ENCODE data around the gene B4GALT4.
A peak's percentile ranks its signal among the peaks of the same experiment; 100 is the strongest.
"Not testable (repeated sequence)": the region's sequence is repeated elsewhere in the genome, so short reads cannot be mapped to it uniquely, and the experiment has no call there.

The B4GALT4 gene, protein sequence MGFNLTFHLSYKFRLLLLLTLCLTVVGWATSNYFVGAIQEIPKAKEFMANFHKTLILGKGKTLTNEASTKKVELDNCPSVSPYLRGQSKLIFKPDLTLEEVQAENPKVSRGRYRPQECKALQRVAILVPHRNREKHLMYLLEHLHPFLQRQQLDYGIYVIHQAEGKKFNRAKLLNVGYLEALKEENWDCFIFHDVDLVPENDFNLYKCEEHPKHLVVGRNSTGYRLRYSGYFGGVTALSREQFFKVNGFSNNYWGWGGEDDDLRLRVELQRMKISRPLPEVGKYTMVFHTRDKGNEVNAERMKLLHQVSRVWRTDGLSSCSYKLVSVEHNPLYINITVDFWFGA

DNA sequence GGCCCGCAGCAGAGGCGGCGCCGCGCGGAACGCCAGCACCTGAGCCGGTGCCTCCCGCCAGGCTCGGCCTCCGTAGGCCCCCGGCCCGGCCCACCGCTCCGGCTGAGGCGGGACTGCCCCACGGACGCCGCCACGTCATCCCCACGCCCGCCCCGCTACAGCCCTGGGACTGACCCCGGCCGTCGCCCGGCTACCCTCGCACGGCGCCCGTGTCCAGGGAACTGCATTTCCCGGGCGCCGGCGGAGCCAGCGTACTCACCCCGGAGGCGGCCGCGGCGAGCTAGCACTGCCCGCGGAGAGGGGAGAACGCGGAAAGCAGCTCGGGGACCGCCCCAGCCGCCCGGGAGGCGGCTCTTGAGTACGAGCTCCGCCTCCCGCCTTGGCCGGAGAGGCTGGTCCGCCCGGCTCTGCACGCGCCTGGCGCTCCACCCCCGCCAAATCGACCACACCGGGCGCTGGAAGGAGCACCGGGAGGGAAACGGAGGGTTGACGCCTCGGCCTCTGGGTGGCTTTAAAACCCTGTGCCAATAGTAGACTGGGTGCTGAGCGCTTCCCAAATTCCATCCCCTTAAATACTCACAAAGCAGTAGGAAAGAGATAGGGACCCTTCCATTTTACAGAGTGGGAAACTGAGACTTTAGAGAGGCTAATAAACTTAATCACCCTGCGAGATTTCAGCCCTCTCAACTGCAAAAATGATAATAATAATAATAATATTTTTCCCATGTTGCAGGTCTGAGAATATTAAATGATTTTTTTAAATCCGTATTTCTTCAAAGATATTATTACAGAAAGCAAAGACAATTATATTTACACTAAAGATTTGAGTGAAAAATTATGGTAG, at the start of gene B4GALT4:
Gene B4GALT4 (minus strand): TSS at position 288 of the 844 bp plus-strand sequence. CDS start 10,779 bp downstream, outside the sequence.
- DNase-seq (ENCODE audit: extremely low read depth in 1 of 2, low read depth in 1 of 2), result peak; percentile 17 to 54

DNA sequence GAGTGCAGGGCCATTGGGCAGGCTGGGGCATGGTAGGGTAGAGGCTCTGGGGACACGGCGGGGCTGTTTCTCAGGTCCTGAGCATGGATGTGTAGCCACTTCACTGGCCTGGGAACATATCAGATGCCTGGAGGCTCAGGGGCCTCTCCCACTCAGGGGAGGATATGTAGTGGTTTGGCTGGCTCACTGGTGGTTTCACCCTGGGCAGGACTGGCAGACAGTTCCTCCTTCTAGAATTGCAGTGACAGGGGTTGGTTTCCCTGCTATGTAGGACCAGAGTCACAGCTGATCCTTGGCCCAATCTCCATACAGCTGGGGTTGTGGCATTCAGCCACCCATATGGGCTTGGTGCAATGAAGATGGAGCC, 48.7 kb upstream of the B4GALT4 start:
- DNase-seq (ENCODE audit: extremely low read depth in 1 of 2, low read depth in 1 of 2), result no peak

DNA sequence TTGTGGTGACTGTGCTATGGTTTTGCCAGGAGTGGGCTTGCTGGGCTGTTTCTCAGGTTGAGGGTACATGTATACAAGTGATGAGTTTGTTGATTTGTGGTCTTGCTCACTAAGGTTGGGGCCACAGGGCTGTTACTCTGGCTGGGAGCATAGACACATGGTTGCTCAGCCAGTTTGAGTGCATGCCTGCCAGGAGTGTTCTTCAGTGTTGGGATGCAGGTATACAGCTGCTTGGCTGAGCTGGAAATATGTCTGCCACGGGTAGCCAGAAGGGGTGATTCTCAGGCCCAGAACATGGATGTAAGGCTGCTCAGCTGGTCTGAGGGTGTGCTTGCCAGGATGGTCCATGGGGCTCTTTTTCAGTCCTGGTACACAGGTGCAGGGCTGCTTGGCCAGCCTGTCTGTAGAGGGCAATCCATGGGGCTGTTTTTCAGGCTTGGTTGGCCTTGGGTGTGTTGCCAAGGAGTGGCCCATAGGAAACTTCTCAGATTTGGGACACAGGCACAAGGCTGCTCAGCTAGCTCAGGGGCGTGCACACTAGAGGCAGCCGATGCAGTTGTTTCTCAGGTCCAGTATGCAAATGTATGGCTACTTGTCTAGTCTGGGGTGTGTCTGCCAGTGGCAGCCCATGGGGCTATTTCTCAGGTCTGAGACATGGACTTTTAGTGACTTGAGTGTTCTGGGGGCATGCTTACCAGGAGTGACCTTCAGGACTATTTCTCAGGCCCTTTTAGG, 48.2 kb upstream of the B4GALT4 start:
- no peak for DNase-seq (ENCODE audit: extremely low read depth in 1 of 2, low read depth in 1 of 2)

DNA sequence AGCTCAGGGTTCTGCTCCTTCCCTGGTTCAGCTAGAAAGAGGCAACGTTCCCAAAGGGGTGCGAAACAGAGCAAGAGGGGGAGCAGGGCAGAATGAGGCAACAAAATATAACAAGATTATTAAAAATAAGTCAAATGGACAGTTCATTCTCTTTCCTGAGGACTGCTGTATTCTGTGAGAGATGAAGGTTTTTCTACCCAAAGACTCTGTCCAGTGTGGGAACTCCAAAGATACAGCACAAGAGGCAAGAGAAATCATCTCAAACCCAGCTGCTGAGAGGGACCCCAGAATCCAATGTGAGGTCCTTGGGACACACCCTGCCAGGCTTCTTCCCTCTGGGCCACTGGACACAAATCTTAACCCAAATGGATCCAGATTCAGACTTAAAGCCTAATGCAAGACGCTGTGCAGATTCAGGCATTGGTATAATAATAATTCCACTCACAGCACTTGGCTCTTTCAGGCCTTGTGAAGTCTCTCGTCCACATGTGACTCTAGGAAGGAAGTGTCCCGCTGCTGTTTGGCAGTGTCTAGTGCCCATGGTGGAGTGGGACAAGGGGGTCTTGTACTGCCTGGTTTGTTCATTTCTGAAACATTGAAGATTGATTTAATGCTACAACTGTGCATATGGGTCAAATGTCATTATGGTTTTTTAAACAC, 39.0 kb upstream of the B4GALT4 start:
- no peak for DNase-seq (ENCODE audit: extremely low read depth in 1 of 2, low read depth in 1 of 2)

DNA sequence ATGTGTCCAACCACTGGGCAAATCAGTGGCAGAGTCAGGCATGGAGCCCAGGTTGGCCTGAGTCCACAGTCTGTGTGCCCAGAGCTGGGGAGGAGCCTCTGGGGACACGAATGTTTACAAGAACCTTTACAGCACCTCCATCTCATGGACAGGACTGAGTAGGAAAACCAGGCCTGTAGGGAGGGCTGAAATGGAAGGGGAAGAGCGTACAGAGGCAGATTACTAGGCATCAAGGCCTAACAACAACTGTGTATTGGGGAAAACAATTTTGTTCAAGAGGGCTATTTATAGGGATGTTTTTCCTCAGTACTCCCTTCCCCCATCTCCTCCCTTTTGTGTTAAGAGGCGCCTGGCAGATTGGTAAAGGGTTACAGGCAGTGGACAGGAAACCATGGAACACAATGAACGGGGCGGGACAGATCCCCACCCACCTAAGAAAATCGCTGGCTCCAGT, 38.5 kb upstream of the B4GALT4 start:
- DNase-seq (ENCODE audit: extremely low read depth in 1 of 2, low read depth in 1 of 2), result no peak

DNA sequence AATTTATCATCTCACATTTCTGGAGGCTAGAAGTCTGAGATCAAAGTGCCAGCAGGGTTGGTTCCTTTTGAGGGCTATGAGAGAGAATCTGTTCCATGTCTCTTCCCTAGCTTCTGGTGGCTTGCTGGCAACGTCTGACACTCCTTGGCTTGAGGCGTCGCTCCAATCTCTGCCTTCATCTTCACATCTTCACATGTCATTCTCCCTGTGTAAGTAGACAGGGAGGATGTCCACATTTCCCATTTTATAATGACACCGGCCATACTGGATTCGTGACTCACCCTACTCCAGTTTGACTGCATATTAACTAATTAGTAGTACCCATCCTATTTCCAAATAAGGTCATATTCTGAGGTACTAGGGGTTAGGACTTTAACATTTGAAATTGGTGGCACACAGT, 36.0 kb upstream of the B4GALT4 start:
- no peak for DNase-seq (ENCODE audit: extremely low read depth in 1 of 2, low read depth in 1 of 2)

DNA sequence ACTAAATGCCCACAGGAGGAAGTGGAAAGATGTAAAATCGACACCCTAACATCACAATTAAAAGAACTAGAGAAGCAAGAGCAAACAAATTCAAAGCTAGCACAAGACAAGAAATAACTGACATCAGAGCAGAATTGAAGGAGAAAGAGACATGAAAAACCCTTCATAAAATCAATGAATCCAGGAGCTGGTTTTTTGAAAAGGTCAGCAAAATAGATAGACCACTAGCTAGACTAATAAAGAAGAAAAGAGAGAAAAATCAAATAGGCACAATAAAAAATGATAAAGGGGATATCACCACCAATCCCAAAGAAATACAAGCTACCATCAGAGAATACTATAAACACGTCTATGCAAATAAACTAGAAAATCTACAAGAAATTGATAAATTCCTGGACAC, 29.5 kb upstream of the B4GALT4 start:
- not testable (repeated sequence) for DNase-seq (ENCODE audit: extremely low read depth in 1 of 2, low read depth in 1 of 2)

DNA sequence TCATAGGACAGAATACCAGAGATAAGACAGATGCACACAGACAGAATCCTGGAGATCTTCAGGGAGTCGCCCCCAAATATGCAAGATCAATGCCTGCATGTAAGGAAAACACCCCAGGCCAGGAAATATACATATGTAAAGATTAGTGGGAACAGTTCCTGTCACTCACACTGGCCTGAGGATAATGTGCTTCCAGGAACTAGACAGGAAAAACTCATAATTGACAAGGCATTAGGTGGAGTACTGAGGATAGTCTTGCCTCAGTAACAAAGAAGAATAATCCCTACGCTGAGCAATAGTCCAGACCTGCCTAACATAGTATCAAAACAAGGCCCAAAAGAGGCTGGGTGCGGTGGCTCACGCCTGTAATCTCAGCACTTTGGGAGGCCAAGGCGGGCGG, 20.4 kb upstream of the B4GALT4 start:
- no peak for DNase-seq (ENCODE audit: extremely low read depth in 1 of 2, low read depth in 1 of 2)

DNA sequence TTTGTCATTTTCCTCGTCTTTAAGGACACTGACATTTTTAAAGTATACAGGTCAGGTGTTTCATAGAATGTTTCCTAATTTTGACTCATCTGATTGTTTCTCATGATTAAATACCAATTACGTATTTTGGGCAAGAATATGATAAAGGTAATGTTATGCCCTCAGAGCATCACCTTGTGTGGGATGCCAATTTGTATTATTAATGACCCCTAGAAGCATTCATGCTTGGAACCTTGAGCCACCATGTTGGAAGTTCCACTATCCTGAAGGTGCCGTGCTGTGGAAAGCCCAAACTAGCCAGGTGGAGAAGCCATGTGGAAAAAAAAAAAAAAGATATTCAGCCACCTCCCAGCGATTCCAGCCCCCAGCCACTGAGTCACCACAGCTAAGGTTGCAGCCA, 19.1 kb upstream of the B4GALT4 start:
- DNase-seq (ENCODE audit: extremely low read depth in 1 of 2, low read depth in 1 of 2), result no peak

DNA sequence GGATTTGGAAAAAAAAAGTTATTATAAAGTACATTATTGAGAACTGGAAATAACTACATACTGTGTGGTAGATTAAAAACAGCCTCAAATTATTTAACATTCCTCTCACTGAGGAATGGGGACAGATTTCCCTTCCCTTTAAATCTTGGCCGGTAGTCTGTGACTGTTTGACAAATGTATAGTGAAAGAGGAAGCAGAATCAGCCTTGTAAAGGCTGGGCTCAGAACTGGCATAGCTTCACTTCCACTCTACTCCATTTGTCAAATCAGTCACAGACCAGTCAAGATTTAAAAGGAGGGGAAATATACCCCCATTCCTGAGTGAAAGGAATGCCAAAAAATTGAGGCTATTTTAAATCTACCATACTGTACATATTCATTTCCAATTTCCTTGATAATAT, 18.2 kb upstream of the B4GALT4 start:
- DNase-seq (ENCODE audit: extremely low read depth in 1 of 2, low read depth in 1 of 2), result no peak

DNA sequence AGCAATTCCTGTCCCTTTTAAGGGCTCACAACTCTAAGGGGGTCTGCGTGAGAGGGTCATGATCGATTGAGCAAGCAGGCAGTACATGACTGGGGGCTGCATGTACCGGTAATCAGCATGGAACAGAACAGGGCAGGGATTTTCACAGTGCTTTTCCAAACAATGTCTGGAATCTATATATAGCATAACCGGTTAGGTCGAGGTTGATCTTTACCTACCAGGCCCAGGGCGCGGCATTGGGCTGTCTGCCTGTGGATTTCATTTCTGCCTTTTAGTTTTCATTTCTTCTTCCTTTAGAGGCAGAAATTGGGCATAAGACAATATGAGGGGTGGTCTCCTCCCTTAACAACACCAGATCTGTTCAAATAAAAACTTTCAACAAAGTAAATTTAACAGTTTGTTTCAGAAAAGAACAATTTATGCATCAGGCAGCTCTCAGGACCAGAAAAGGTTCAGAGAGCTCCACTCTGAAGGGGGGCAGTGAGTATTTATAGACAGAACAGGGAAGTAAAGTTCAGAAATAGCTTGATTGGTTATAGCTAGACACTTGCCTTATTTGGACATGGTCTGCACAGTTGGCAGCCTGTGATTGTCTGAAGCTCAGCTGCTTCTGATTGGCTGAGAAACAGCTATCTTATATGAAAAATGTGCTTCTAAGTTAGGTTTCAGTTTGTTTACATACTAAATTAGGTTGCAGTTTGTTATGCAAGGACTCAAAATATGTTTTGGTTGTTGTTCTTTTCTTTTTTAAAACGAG, 17.2 kb upstream of the B4GALT4 start:
- no peak for DNase-seq (ENCODE audit: extremely low read depth in 1 of 2, low read depth in 1 of 2)

DNA sequence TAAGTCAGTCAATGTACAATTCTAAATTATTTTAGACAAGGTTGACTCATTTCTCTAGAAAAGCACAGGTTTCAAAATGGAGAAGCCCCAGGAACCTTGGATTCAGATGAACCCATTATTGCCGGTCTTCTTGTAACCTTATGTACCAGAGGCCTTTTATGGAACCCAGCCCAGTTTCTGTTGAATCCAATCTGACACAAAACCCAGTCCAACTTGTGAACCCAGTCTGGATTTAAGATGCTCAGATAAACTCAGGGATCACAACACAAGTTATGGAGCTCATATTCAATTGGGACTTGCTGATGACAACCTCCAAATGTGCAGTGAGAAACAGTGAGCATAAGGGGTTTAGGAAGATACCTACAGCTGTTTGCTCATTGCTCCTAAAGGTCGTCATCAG, 16.4 kb upstream of the B4GALT4 start:
- DNase-seq (ENCODE audit: extremely low read depth in 1 of 2, low read depth in 1 of 2), result no peak

DNA sequence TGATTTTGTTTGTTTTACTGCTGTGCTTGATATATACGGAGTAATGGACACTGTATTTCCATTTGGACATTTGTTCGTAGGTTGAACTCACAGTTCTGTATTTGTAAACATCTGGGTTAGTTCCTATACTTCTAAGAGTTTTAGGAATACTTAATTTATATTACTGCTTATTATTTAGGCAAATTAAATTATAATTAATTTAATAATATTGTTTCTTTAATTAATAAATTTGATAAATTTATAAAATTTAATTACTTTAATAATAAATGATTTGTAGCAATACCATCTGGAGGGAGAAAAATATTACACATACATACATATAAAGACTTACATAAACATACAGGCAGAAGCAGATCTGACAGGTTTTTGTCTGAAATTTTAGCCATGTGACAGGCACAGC, 14.5 kb upstream of the B4GALT4 start:
- no peak for DNase-seq (ENCODE audit: extremely low read depth in 1 of 2, low read depth in 1 of 2)

DNA sequence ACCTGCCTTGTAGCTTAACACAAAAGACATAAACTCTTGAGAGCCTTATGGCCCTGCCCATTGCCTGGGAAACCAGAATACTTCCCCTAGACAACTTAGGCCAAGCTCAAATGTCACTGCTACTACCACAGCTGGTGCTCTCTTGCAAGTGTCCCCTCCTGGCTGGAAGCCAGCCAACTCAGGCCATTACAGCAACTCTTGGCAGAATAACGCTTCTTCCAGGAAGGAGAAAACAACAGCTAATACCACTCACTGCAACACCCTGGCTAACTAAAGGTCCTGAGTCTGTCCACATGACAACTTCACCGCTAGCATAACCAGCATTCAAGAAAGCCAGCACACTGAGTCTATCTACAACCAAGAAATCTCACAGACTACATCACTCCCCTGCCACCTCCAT, 5.1 kb upstream of the B4GALT4 start:
- no peak for DNase-seq (ENCODE audit: extremely low read depth in 1 of 2, low read depth in 1 of 2)

DNA sequence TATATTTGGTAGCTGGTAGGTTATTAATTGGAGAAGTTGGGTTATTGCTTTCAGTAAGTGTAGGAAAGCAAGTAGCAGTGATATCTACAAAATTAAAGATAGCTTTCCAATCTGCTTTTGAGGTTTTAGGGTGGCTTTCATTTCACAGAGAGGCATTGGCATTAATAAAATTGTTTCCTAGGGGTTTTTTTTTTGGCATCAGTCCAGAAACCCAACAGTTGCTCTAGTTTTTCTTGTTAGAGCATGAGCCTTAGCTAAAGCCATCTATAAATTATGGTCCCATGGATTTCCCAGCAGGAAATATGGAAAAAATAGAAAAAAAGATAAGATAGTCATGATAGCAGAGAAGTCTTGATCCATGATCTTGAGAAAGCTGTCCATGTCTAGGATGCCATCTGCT, 3.0 kb upstream of the B4GALT4 start:
- no peak for DNase-seq (ENCODE audit: extremely low read depth in 1 of 2, low read depth in 1 of 2)

DNA sequence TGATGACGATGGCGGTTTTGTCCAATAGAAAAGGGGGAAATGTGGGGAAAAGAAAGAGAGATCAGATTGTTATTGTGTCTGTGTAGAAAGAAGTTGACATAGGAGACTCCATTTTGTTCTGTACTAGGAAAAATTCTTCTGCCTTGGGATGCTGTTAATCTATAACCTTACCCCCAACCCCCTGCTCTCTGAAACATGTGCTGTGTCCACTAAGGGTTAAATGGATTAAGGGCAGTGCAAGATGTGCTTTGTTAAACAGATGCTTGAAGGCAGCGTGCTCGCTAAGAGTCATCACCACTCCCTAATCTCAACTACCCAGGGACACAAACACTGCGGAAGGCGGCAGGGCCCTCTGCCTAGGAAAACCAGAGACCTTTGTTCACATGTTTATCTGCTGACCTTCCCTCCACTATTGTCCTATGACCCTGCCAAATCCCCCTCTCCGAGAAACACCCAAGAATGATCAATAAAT, 2.4 kb upstream of the B4GALT4 start:
- DNase-seq (ENCODE audit: extremely low read depth in 1 of 2, low read depth in 1 of 2), result not testable (repeated sequence)

DNA sequence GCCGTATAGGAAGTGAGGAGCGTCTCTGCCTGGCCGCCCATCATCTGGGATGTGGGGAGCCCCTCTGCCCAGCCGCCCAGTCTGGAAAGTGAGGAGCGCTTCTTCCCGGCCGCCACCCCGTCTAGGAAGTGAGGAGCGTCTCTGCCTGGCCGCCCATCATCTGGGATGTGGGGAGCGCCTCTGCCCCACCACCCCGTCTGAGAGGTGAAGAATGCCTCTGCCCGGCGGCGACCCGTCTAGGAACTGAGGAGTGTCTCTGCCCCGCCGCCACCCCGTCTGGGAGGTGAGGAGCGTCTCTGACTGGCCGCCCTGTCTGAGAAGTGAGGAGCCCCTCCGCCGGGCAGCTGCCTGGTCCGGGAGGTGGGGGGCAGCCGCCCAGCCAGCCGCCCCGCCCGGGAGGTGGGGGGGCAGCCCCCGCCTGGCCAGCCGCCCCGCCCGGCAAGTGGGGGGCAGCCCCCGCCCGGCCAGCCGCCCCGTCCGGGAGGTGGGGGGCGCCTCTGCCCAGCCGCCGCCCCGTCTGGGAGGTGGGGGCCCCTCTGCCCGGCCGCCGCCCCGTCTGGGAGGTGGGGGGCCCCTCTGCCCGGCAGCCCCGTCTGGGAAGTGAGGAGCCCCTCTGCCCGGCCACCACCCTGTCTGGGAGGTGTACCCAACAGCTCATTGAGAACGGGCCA, 1.8 kb upstream of the B4GALT4 start:
- not testable (repeated sequence) for DNase-seq (ENCODE audit: extremely low read depth in 1 of 2, low read depth in 1 of 2)

DNA sequence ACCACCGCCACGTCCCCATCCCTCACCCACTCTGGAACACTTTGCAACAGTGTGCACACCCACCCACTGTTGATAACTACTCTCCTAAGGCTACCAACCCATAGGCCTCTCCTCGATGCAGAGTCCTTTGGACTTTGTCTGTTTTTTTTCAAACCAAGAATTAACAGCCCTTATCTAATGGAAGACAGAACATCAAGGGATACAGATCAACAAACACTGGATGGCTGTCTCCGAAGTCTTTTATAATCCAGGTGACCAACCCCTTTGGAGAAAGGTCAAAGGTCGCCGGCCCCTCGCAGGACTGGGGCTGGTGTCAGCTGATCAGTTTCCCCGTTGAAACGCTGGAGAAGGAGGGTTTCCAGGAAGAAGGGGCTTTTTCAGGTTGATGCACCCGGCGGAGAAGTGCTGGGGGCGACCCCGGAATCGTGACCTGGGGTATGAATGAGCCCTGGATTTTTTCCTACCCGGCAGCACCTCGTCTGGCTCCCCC, 532 bp downstream of the B4GALT4 start:
- no peak for DNase-seq (ENCODE audit: extremely low read depth in 1 of 2, low read depth in 1 of 2)

DNA sequence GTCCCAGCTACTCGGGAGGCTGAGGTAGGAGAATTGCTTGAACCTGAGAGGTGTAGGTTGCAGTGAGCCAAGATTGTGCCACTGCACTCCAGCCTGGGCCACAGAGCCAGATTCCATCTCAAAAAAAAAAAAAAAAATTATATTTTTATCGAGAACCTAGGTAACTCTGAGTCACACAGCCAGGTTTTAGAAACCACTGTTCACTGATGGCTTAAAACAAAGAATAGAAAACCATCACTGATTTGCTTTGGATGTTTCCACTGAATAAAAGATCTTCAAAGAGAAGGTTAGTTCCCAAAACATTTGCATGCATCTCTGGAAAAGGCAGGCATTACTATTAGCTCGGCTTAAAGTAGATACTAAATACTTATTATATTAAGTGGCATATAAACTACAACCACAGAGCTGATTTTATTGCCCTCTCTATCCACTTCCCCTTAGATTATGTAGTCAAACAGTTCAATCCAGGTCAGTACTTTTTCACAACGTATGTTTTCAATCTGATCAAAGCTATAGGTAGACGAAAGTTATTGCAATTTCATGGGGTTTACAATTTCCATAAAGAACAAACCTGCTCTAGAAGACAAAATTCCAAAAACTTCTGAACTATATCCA, 1.4 kb downstream of the B4GALT4 start:
- no peak for DNase-seq (ENCODE audit: extremely low read depth in 1 of 2, low read depth in 1 of 2)
